T47D (cell line): Measurements from ENCODE around the gene DNAH1.
A peak's percentile ranks its signal among the peaks of the same experiment; 100 is the strongest.

Experiments
- DNase-seq, 2 experiments: peaks; one replicate each; pipeline versions ENCODE4 v3.0.0 to v3.0.0-alpha.2; 2011 to 2012; ENCODE audit warnings: low read depth in 1 of 2, low spot score in 1 of 2
- JUND ChIP-seq: IDR thresholded peaks from 2 replicates; pipeline ENCODE4 v1.6.1; 2012; ENCODE audit warnings: low read depth
- in situ Hi-C: cut with HindIII; loops from 2 replicates; pipeline ENCODE4 v1.10.0; 2016; ENCODE audit warnings: low sequenced_read_pairs, low pct_unique_long_range_greater_than_20kb

The DNAH1 gene

GRCh38 chr3:52385157-52385556 is 69.0 kb downstream of the DNAH1 start:
- peak; percentile 51 to 82 for DNase-seq
- in situ Hi-C loops: no loop called here
- TF ChIP-seq JUND: no peak

GRCh38 chr3:52387481-52387880 is 71.4 kb downstream of the DNAH1 start:
- no peak for DNase-seq
- no peak for TF ChIP-seq JUND
- in situ Hi-C loops: no loop called here

- no peak for DNase-seq
- no peak for TF ChIP-seq JUND
- in situ Hi-C loops: no loop called here
Observed at GRCh38 chr3:52388348-52388821, 72.3 kb downstream of the DNAH1 start.

- in situ Hi-C loops: no loop called here
- no peak for TF ChIP-seq JUND
- peak; percentile 16 to 36 for DNase-seq
Observed at GRCh38 chr3:52388933-52389332, 72.8 kb downstream of the DNAH1 start.

GRCh38 chr3:52391096-52391495 is 75.0 kb downstream of the DNAH1 start:
- TF ChIP-seq JUND: no peak
- no peak for DNase-seq
- in situ Hi-C loops: no loop called here

GRCh38 chr3:52392216-52392930 is 76.3 kb downstream of the DNAH1 start:
- in situ Hi-C loops: no loop called here
- no peak for TF ChIP-seq JUND
- no peak for DNase-seq

- no peak for TF ChIP-seq JUND
- in situ Hi-C loops: no loop called here
- DNase-seq: no peak
Observed at GRCh38 chr3:52393131-52393807, 77.2 kb downstream of the DNAH1 start.

- in situ Hi-C loops: no loop called here
- no peak for TF ChIP-seq JUND
- DNase-seq: no peak
Observed at GRCh38 chr3:52393959-52394670, 78.0 kb downstream of the DNAH1 start.

GRCh38 chr3:52394751-52395502 is 78.8 kb downstream of the DNAH1 start:
- in situ Hi-C loops: no loop called here
- no peak for TF ChIP-seq JUND
- no peak for DNase-seq

GRCh38 chr3:52395503-52395865 is 79.4 kb downstream of the DNAH1 start:
- no peak for DNase-seq
- TF ChIP-seq JUND: no peak
- in situ Hi-C loops: no loop called here

- no peak for TF ChIP-seq JUND
- in situ Hi-C loops: no loop called here
- no peak for DNase-seq
Observed at GRCh38 chr3:52396011-52396906, 80.1 kb downstream of the DNAH1 start.
